IPS-NIHi11 (cell line): ENCODE measurements around the gene NKAIN4.
A peak's percentile ranks its signal among the peaks of the same experiment; 100 is the strongest.

ENCODE experiments used
- DNase-seq: peaks from one replicate; pipeline ENCODE4 v3.0.0; 2012; ENCODE audit warnings: mixed read lengths, low spot score

Gene NKAIN4

GRCh38 chr20:63218701-63219446 lies 35.4 kb downstream of the NKAIN4 start:
- DNase-seq = no peak

- no peak for DNase-seq
These were observed 36.6 kb downstream of the NKAIN4 start for GRCh38 chr20:63217706-63218105.

- DNase-seq = no peak
These were observed 37.3 kb downstream of the NKAIN4 start for GRCh38 chr20:63216849-63217471.

- peak; percentile 99 for DNase-seq
These were observed 38.0 kb downstream of the NKAIN4 start, which contains the start of gene YTHDF1 for GRCh38 chr20:63216041-63216848. Gene YTHDF1 (minus strand): TSS chr20:63216131. CDS start chr20:63215892, 239 bp downstream.

- DNase-seq = peak; percentile 77
These were observed 38.9 kb downstream of the NKAIN4 start for GRCh38 chr20:63215101-63216040.

DNA sequence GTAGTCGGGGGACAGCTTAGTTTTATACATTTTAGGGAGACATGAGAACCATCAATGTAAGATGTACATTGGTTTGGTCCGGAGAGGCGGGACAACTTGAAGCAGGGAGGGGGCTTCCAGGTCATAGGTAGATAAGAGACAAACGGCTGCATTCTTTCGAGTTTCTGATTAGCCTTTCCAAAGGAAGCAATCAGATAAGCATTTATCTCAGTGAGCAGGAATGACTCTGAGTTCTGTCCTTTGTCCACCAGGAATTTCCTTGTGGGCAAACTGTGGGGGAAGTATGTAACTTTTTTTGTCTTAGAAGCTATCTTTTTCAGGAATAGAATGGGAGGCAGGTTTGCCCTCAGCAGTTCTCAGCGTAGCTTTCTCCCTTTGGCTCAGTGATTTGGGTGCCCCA lies 39.7 kb downstream of the NKAIN4 start:
- no peak for DNase-seq

- DNase-seq = no peak
These were observed 41.5 kb downstream of the NKAIN4 start for GRCh38 chr20:63212792-63213191.

DNA sequence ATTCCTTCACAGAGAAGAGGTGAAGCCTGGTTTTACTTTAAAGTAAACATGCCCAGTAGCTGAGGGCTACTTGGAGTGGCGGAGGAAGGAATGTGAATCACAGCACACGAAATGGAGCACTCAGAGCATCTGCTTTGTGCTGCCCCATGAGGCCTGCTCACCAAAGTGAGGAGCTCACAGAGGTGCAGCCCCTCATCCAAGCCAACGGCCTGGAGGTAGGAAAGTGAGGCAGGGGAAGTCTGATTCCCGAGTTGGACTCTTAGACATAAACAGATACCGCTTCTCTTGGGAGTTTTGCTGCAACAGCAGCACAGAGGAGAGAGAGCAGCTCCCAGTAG lies 41.9 kb downstream of the NKAIN4 start:
- DNase-seq = no peak

GRCh38 chr20:63210011-63210605 lies 44.2 kb downstream of the NKAIN4 start:
- no peak for DNase-seq

- no peak for DNase-seq
These were observed 45.8 kb downstream of the NKAIN4 start for GRCh38 chr20:63208346-63208909.

DNA sequence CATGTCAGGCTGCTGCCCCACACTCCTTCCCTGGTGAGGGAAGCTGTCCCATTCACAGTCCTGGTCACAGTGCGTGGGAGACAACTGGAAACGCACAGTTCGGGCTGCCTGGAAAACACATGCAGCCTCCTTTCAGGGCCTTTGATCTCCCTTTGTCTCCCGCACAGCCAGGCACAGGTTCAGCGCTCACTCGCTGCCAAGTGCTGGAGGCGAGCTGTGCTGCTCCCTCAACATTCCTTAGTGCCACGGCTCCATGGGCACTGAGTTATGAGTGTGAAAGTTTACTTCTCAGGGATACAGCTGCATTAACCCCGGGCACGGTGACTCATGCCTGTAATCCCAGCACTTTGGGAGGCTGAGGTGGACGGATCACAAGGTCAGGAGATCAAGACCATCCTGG lies 47.4 kb downstream of the NKAIN4 start:
- no peak for DNase-seq

GRCh38 chr20:63205896-63206295 lies 48.4 kb downstream of the NKAIN4 start:
- no peak for DNase-seq

DNA sequence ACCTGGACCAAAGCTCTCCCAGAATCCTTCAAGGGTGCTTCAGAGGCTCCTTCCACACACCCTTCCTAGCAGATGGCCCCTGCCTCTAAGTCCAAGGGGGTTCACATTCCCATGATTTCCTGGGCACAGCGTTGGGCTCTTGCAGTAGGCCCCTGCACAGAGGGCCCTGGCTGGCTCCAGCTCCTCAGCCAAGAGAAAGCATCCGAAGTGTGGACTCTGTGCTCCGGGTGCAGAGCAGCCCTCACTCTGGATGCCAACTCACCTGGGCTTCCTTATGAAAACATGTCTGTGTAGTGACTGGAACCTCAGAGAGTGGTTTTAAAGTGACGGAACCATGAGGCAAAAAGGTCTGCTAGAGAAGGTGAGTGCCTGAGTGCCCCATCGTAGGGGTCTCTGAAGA lies 49.9 kb downstream of the NKAIN4 start:
- DNase-seq = no peak

GRCh38 chr20:63202811-63203526 lies 51.3 kb downstream of the NKAIN4 start:
- no peak for DNase-seq

GRCh38 chr20:63202021-63202420 lies 52.2 kb downstream of the NKAIN4 start:
- no peak for DNase-seq

- DNase-seq = no peak
These were observed 55.7 kb downstream of the NKAIN4 start for GRCh38 chr20:63198606-63199005.

DNA sequence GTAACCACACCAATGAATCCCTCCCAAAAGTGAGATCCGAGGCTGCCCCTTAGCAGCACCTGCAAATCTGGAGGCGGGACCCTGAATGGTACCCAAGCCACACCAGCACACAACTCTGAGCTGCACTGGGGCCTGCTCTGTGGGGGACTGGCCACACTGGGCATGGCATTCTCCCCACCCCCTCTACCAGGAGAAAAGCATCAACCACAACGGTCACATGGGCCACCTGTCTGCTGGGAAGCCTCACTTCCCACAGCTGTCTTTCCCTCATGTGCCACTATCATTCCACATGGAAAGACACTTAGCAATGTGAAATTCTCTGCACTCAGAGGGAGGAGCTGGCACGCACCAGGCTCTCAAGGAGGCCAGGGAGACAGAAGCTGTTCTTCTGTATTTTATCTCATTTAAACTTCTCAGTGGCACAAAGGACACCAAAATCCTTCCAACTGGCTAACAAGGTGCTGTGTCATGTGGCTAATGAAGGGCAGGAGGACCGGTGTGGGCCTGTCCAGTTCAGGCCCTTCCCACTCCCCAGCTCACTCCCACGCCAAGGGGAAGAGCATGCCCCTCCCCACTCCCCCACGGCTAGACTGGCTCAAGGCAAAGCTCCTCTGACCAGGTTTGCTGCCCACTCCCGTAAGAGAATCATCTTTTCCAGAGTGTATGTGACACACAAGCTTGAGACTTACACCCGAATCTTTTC lies 57.3 kb downstream of the NKAIN4 start:
- DNase-seq = no peak

GRCh38 chr20:63194797-63195173 lies 59.5 kb downstream of the NKAIN4 start:
- no peak for DNase-seq

- DNase-seq = no peak
These were observed 60.1 kb downstream of the NKAIN4 start for GRCh38 chr20:63194007-63194796.
